GF-D8 (cell line): ENCODE results near the gene IL17RB.

Experiments
- DNase-seq: peaks from one replicate; lab custom pipeline; 2025; lab: John Stamatoyannopoulos, UW

IL17RB gene

GRCh38 chr3:53812434-53812833, 33.9 kb upstream of the IL17RB start:
- no peak for DNase-seq

DNA sequence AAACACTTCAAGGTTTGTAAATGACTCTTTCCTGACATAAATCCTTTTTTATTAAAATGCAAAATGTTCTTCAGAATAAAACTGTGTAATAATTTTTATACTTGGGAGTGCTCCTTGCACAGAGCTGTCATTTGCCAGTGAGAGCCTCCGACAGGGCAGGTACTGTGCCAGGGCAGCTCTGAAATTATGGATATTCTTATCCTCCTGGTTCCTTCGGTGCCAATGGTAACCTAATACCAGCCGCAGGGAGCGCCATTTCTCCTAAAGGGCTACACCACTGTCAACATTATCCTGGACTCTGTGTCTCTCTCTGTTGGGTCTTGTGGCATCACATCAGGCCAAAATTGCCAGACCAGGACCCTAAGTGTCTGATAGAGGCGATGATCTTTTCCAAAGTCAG, 33.1 kb upstream of the IL17RB start:
- DNase-seq, result no peak

GRCh38 chr3:53813876-53814275, 32.5 kb upstream of the IL17RB start:
- DNase-seq, result no peak

DNA sequence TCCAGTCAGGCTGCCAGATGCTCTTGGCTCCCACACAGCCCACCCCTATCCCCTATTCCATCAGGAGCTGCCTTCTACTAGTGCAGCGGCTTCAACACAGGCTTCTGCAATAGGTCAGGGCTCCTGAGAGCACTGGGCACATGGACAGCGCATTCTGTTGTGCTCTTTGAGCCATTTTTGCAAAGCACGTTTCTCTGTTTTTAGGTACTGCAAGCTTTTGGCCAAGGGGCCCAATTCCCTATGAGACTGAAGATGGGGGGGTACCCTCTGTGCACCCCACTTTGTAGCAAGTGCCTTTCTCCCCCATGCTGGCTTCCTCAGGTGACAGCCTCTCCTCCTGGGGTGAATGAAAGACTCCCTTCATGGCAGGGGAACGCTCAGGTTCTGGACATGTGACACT, 31.3 kb upstream of the IL17RB start:
- DNase-seq, result no peak

- no peak for DNase-seq
These were observed 30.7 kb upstream of the IL17RB start for GRCh38 chr3:53815651-53816050.

- DNase-seq, result no peak
These were observed 29.9 kb upstream of the IL17RB start for GRCh38 chr3:53816425-53816824.

- DNase-seq, result no peak
These were observed 29.2 kb upstream of the IL17RB start for GRCh38 chr3:53817211-53817610.

DNA sequence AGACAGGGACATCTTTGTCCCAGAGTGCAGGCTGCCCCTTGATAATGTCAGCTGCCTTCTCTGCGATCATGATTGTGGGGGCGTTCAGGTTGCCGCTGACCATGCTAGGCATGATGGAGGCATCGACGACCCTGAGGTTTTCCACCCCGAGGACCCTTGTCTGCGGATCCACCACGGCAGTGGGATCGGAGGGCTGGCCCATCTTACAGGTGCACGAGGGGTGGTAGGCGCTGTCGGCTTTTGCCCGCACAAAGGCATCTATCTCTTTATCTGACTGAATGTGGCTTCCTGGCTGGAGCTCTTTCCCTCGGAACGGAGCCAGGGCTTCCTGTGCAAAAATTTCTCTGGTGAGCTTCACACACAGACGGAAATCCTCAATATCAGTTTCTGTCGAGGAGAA, 28.6 kb upstream of the IL17RB start:
- DNase-seq, result no peak

DNA sequence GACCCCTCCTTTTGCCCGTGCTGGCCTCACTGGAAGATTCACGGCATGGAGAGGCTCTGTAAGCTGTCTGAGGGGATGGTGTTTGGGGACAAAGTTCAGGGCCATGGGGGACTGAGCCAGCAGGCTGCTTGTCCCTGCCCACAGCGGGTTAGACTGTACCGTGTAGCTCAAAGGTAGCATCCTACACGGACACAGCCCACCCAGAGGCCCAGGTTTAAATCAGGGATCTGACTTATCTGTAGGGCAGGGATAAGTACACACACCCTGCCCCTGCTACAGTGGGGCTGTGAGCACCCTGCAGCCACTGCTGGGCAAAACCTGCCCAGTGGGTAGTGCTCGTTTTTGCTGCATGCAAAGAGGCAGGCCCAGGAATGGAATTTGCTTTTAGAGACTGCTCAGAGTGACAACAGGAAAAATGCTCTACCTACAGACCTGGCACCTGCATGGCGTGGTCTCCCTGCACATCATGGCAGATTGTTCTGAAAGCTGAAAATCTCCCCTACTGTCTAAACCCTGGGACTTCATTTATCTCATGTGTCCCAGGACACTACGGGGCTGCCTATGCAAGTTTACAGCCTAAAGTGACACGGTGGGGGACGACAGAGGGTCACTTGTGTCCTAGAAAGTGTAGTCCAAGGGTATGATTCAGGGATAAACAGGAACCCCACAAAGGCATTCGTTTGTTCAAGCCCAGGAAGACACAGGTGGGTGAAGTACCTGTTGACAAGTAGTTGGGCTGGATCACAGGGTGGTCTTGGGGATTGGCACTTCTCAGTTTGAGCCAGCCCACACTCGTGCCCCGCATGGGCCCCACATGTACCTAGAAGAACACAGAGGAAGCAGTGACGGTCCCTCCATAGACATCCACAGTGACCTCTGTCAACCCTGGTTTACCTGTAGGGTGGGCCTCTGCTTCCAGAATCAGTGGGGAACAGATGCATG, 27.9 kb upstream of the IL17RB start:
- no peak for DNase-seq

DNA sequence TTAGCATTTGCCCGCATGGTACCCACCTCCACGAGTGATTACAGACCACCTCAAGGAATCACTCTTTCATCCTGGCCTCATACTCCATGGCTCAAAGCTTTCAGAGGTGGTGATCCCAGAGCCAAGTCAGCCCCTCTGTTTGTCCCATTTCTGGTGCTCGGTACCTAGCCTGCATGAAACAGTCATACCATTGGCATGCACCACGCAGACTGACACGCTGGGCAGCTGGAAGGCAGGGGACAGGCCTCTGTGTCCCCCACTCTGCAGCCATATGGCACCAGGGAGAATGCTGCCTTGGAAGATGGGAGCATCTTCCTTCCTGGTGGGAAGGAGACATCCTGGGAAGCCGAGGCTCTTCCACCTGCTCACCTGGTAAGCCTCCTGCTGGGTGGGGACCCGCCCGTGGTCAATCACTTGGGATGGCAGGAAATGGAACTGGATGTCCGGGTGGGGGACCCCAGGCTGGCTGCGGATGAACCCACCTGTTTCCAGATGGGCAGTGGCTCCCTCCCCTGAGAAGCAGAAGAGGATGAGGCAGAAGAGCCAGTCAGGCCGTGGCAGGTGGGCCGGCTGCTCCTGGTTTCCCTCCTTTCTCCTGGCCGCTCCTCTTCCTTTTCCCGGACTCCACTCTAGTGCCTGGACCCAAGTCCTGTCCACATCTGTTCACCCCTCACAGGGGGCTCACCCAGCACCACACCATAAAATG, 27.1 kb upstream of the IL17RB start:
- no peak for DNase-seq

DNA sequence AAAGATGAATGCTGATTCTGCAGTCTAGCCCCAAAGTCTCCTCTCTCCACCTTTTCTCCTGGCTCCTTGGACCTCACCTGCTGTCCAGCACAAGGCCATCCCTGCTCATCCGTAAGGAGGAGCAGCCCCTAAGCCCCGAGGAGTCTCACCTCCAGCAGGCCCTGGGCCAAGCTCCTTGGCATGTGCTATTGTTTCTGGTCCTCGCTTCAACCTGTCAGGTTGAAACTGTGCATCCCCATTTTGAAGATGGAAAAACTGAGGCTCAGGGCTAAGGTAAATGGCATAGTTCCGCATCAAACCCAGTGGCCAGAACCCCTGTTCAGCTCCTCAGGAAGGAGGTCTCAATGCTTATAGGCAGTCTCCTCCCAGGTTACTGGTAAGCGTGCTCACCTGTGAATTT, 26.3 kb upstream of the IL17RB start:
- no peak for DNase-seq

- no peak for DNase-seq
These were observed 25.4 kb upstream of the IL17RB start for GRCh38 chr3:53820756-53821580.

DNA sequence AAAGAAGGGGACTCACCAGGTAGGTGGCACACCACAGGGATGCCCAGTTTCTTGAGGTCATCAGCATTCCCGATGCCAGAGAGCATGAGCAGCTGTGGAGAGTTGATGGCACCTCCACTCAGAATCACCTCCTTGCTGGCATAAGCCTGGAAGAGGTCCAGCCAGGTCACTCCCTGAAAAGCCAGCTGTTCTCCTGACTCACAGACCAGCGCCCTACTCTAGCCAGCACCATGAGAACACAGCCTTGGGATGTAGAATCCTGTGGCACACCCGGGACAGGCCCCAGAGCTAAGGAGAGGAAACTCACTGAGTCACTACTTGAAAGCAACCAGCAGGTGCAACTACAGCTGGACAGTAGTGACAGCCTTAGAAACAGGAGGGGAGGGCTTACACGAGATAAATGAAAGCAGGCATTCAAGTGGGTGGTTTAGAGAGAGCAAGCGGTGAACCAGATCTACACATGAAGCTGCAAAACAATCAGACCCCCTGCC, 24.7 kb upstream of the IL17RB start:
- DNase-seq, result no peak

- no peak for DNase-seq
These were observed 24.0 kb upstream of the IL17RB start for GRCh38 chr3:53822331-53822741.

DNA sequence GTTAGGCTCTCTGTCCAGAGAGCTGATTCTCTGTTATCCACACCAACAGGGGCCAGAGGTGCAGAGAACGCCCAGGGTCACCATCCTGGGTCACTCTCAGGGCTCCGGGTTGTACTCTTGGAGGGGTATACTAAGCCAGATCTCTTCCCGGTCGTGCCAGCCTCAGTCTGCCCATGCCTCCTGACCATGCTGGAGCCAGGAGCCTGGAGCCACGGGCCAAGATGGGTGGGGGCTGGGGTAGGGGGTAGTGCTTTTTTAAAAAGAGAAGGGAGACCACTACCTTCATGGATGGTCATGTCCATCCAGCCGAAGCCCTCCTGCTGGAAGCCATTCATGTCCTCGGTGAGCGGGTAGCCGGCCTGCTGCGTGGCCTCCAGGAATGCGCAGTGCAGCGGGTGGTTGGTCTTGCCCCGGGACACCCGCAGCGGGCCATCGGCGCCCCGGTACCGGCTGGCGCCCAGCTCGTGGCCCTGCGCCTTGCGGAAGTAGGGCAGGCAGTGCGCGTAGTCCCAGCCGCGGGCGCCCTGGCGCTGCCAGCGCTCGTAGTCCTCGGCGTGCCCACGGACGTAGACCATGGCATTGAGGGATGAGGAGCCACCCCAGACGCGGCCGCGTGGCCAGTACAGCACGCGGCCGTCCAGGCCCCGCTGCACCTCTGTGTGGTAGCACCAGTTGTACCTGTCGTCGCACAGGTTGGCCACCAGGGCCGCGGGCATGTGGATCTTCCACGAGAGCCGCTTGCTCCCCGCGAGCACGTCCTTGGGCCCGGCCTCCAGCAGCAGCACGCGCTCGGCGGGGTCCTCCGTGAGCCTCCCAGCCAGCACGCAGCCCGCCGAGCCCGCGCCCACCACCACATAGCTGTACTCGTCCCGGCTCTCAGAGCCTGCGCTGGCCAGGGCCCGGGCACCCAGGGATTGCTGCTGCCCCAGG, 23.1 kb upstream of the IL17RB start:
- DNase-seq, result no peak

GRCh38 chr3:53823956-53824657, 22.3 kb upstream of the IL17RB start:
- no peak for DNase-seq

DNA sequence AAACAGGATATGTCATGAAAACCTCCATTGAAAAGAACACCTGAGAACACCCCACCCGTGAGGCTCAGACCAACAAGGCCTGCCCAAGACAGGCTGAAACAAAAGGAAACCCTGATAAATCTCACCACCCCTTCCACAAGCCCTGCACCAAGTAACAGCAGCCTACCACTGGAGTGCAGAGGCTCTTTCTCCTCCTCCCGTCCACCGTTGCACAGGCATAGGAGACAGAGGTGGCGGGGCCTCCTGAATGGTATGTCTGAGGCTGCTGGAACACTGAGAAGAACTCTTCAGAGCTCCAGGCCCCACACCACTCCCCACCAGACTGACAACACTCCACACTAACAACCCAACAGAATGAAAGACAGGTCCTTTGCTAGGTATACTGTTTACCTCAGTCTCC, 21.6 kb upstream of the IL17RB start:
- DNase-seq, result no peak

- DNase-seq, result no peak
These were observed 20.3 kb upstream of the IL17RB start for GRCh38 chr3:53826048-53826447.

DNA sequence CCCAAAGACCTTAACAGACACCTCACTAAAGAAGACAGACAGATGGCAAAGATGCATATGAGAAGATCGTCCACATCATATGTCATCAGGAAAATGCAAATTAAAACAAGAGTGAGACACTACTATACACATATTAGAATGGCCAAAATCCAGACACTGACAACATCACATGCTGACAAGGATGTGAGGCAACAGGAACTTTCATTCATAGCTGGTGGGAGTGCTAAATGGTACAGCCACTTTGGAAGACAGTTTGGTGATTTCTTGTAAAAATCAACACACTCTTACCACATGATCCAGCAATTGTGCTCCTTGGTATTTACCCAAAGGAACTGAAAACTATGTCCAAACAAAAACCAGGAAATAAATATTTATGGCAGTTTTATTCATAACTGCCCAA, 17.8 kb upstream of the IL17RB start:
- no peak for DNase-seq

GRCh38 chr3:53829605-53830004, 16.8 kb upstream of the IL17RB start:
- DNase-seq, result no peak

DNA sequence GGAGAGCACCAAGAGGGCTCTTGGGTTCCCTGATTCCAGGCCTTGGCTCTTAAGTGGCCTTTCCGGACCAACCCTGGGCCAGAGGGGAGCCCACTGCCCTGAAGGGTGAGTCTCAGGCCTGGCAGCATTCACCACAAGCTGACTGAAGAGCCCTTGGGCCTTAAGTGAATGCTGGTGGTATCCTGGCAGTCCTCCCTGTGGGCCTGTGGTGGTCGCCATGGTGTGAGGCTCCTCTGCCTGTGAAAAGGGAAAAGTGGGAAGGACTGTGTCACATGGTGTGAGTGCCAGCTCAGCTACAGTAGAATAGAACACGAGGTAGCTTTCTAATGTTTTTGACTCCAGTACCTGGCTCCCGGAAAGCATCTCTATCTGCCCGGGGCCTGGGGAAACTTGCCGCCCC, 15.4 kb upstream of the IL17RB start:
- no peak for DNase-seq
